IPS DF 19.7 (cell line): ENCODE measurements around the gene CDR2.
"Not testable (repeated sequence)": the region's sequence is repeated elsewhere in the genome, so short reads cannot be mapped to it uniquely, and the experiment has no call there.

Source experiments
- DNase-seq: peaks from one replicate; pipeline ENCODE4 v3.0.0-alpha.2; 2013; ENCODE audit warnings: low read depth, low spot score

The CDR2 gene

GRCh38 chr16:22352723-22353122 is 21.7 kb downstream of the CDR2 start:
- no peak for DNase-seq

GRCh38 chr16:22352140-22352539 is 22.3 kb downstream of the CDR2 start:
- no peak for DNase-seq

GRCh38 chr16:22351017-22351416 is 23.4 kb downstream of the CDR2 start:
- DNase-seq: not testable (repeated sequence)

- no peak for DNase-seq
Measured at GRCh38 chr16:22348291-22348690, 26.1 kb downstream of the CDR2 start.

- DNase-seq: no peak
Measured at GRCh38 chr16:22347100-22347820, 27.2 kb downstream of the CDR2 start.

- DNase-seq: no peak
Measured at GRCh38 chr16:22346483-22346882, 27.9 kb downstream of the CDR2 start.

GRCh38 chr16:22342082-22342481 is 32.3 kb downstream of the CDR2 start:
- no peak for DNase-seq

- DNase-seq: no peak
Measured at GRCh38 chr16:22340945-22341344, 33.5 kb downstream of the CDR2 start.

- no peak for DNase-seq
Measured at GRCh38 chr16:22337849-22338635, 36.4 kb downstream of the CDR2 start.

GRCh38 chr16:22337045-22337444 is 37.4 kb downstream of the CDR2 start:
- no peak for DNase-seq

GRCh38 chr16:22336581-22336980 is 37.8 kb downstream of the CDR2 start:
- no peak for DNase-seq

GRCh38 chr16:22335668-22336246 is 38.7 kb downstream of the CDR2 start:
- DNase-seq: no peak

- no peak for DNase-seq
Measured at GRCh38 chr16:22333457-22333994, 40.9 kb downstream of the CDR2 start.

GRCh38 chr16:22330326-22330725 is 44.1 kb downstream of the CDR2 start:
- no peak for DNase-seq

- DNase-seq: no peak
Measured at GRCh38 chr16:22329199-22329695, 45.2 kb downstream of the CDR2 start.

GRCh38 chr16:22328081-22328725 is 46.2 kb downstream of the CDR2 start:
- DNase-seq: no peak

GRCh38 chr16:22327446-22327775 is 47.0 kb downstream of the CDR2 start:
- no peak for DNase-seq

- DNase-seq: no peak
Measured at GRCh38 chr16:22326771-22327445, 47.5 kb downstream of the CDR2 start.

GRCh38 chr16:22326369-22326652 is 48.1 kb downstream of the CDR2 start:
- no peak for DNase-seq

GRCh38 chr16:22325598-22326368 is 48.6 kb downstream of the CDR2 start:
- no peak for DNase-seq
